ENCODE data around the gene SNRPD1.

Gene SNRPD1

GRCh38 chr18:21600526-21601410 is 11.3 kb upstream of the SNRPD1 start, which contains the start of gene ESCO1 (continued):
- 0 out of 2 replicates have a peak, but pooled peaks have one; percentile 42 for TF ChIP-seq ZNF391 (tag by site-specific recombination; IDR thresholded peaks at IDR 0.05; ENCODE audit: borderline replicate concordance, low read depth)
- no peak; the same call in 1 of the 2 replicates for TF ChIP-seq ZBTB48 (tag by site-specific recombination; IDR thresholded peaks at IDR 0.05)
- no peak for TF ChIP-seq TSHZ1 (tag by site-specific recombination; IDR thresholded peaks at IDR 0.05; ENCODE audit: borderline replicate concordance)
- no peak for TF ChIP-seq ZNF214 (tag by site-specific recombination; IDR thresholded peaks at IDR 0.05; ENCODE audit: borderline replicate concordance)
- TF ChIP-seq ZXDB (tag by site-specific recombination; IDR thresholded peaks at IDR 0.05) = peak; percentile 92
- no peak for TF ChIP-seq ZNF514 (tag by site-specific recombination; IDR thresholded peaks at IDR 0.05)
- no peak for TF ChIP-seq ZBTB49 (tag by site-specific recombination; IDR thresholded peaks at IDR 0.05; ENCODE audit: low read depth)
- no peak for TF ChIP-seq REST (tag by site-specific recombination; IDR thresholded peaks at IDR 0.05)
- peak; percentile 18; the same call in 1 of the 2 replicates for TF ChIP-seq ZNF596 (tag by site-specific recombination; IDR thresholded peaks at IDR 0.05)
- TF ChIP-seq ZBTB26 (tag by site-specific recombination; optimal IDR thresholded peaks at IDR 0.05) = peak; percentile 84
- TF ChIP-seq ZNF449 (tag by site-specific recombination; IDR thresholded peaks at IDR 0.05) = peak; percentile 90
- TF ChIP-seq ZNF366 (tag by site-specific recombination; conservative IDR thresholded peaks at IDR 0.05) = peak; percentile 13; the same call in 1 of the 2 replicates
- TF ChIP-seq ZNF19 (tag by site-specific recombination; IDR thresholded peaks at IDR 0.05; ENCODE audit: low read depth) = no peak
- 0 out of 2 replicates have a peak, but pooled peaks have one; percentile 42 for TF ChIP-seq ZNF639 (tag by site-specific recombination; IDR thresholded peaks at IDR 0.05)
- no peak for TF ChIP-seq ZNF239 (tag by site-specific recombination; IDR thresholded peaks at IDR 0.05)
- TF ChIP-seq ZFP37 (tag by site-specific recombination; IDR thresholded peaks at IDR 0.05) = peak; percentile 13; the same call in 1 of the 2 replicates
- TF ChIP-seq ZNF416 (tag by site-specific recombination; IDR thresholded peaks at IDR 0.05) = no peak
- no peak for TF ChIP-seq OSR2 (tag by site-specific recombination; IDR thresholded peaks at IDR 0.05)
- TF ChIP-seq ZNF132 (tag by site-specific recombination; IDR thresholded peaks at IDR 0.05; ENCODE audit: borderline replicate concordance) = no peak
- no peak for TF ChIP-seq SALL2 (tag by site-specific recombination; IDR thresholded peaks at IDR 0.05; ENCODE audit: borderline replicate concordance)
- no peak for TF ChIP-seq ZNF571 (tag by site-specific recombination; IDR thresholded peaks at IDR 0.05)
- peak; percentile 44; the same call in 1 of the 2 replicates for TF ChIP-seq FEZF1 (tag by site-specific recombination; IDR thresholded peaks at IDR 0.05)
